PC-9 (cell line): ENCODE measurements around the gene RPL35. TPM values are rescaled to one million over a fixed set of nuclear protein-coding genes. Genes with fewer than 3 reads are reported as not detected.

Experiments used
- BruUV-seq: library from RNA; stranded (reverse); fragments of 400-500 nt; replicated peaks from 2 replicates; lab custom pipeline; 2021; lab: Mats Ljungman, UMichigan
- CTCF ChIA-PET: fragments of 300-600 bp; sonication (Branson Sonifier 250); formaldehyde crosslinking; loops from one replicate; lab custom pipeline; 2022; ENCODE audit warnings: antibody characterized with exemption; lab: Charles Lee
- POLR2A ChIA-PET: fragments of 300-600 bp; sonication (Branson Sonifier 250); formaldehyde crosslinking; loops from one replicate; lab custom pipeline; 2022; ENCODE audit warnings: antibody characterized with exemption; ENCODE audit not compliant: unreplicated experiment; lab: Charles Lee
- DNase-seq, 2 experiments: peaks; one replicate each; pipeline versions ENCODE4 v3.0.0 to v3.0.0-alpha.2; 2015 to 2022; ENCODE audit warnings: mixed read lengths in 1 of 2
- H2AFZ ChIP-seq: fragments of 200-600 bp; sonication (generic); 2 replicates; pipeline ENCODE4 v1.8.1; 2017; ENCODE audit warnings: antibody characterized with exemption
- H3F3A ChIP-seq: fragments of 200-600 bp; sonication (generic); 2 replicates; pipeline ENCODE4 v1.8.1; 2017; ENCODE audit warnings: antibody characterized with exemption, mild to moderate bottlenecking, low read depth; ENCODE audit not compliant: insufficient read depth
- H3K27ac ChIP-seq: fragments of 200-600 bp; sonication (generic); 2 replicates; pipeline ENCODE4 v1.6.1; 2016; ENCODE audit warnings: mixed run types
- H3K27me3 ChIP-seq: fragments of 200-600 bp; sonication (generic); 2 replicates; pipeline ENCODE4 v1.6.1; 2016; ENCODE audit warnings: low read depth, mixed run types; ENCODE audit not compliant: insufficient read depth
- H3K36me3 ChIP-seq: fragments of 200-600 bp; sonication (generic); 2 replicates; pipeline ENCODE4 v1.6.1; 2016; ENCODE audit warnings: low read depth, mixed run types
- H3K4me1 ChIP-seq: fragments of 200-600 bp; sonication (generic); replicated peaks from 2 replicates; pipeline ENCODE4 v1.6.1; 2016; ENCODE audit warnings: mixed run types; ENCODE audit not compliant: insufficient read depth
- H3K4me2 ChIP-seq: fragments of 200-600 bp; sonication (generic); 2 replicates; pipeline ENCODE4 v1.6.1; 2017; ENCODE audit warnings: mixed run types
- H3K4me3 ChIP-seq: fragments of 200-600 bp; sonication (generic); 2 replicates; pipeline ENCODE4 v1.6.1; 2016; ENCODE audit warnings: mixed run types
- H3K79me2 ChIP-seq: fragments of 200-600 bp; sonication (generic); 2 replicates; pipeline ENCODE4 v1.6.1; 2017; ENCODE audit warnings: low read depth, mixed run types
- H3K9me2 ChIP-seq: fragments of 200-600 bp; sonication (generic); 2 replicates; pipeline ENCODE4 v1.8.1; 2017; ENCODE audit warnings: mild to moderate bottlenecking; ENCODE audit not compliant: insufficient read depth
- H3K9me3 ChIP-seq: fragments of 200-600 bp; sonication (generic); 2 replicates; pipeline ENCODE4 v1.8.1; 2016; ENCODE audit warnings: low read depth; ENCODE audit not compliant: insufficient read depth
- H4K20me1 ChIP-seq: fragments of 200-600 bp; sonication (generic); 2 replicates; pipeline ENCODE4 v1.8.1; 2017; ENCODE audit not compliant: insufficient read depth
- CTCF ChIP-seq: fragments of 200-600 bp; sonication (generic); conservative IDR thresholded peaks from 2 replicates; pipeline ENCODE4 v1.6.1; 2017; ENCODE audit warnings: mixed run types, antibody characterized with exemption, mild to moderate bottlenecking, moderate library complexity
- EZH2 ChIP-seq: fragments of 200-600 bp; sonication (generic); IDR thresholded peaks from 2 replicates; pipeline ENCODE4 v1.8.0; 2017; ENCODE audit warnings: antibody characterized with exemption, low read depth
- intact Hi-C: fragments of 100-400 bp; cut with micrococcal nuclease; formaldehyde crosslinking; loops from one replicate; pipeline ENCODE4 v1.10.0; 2022; ENCODE audit not compliant: unreplicated experiment
- total RNA-seq: library from RNA; stranded (reverse); gene quantifications from 2 replicates; pipeline ENCODE4 v1.2.3, GENCODE V29; 2021

The RPL35 gene
- total RNA-seq, 1 experiment from 2014 or later: 2,125 TPM

DNA sequence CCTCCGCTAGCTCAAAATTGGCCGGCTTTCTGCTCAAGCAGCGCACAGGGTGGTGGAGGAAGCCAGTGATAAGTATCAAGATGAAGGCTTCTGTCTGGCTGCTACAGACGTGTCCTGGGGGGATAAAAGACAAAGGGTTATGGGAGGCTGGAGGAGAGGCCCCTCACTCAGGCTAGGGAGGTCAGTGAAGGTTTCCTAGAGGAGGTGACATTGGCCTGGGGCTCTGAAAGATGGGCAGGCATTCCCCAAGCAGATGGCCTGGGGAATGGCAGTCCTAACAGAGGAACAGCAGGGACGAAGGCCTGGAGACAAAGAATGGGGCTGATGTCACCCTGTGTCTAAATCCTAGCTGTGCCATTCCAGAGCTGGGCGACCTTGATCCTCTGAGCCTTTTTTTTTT, 52.5 kb downstream of the RPL35 start:
- Histone ChIP-seq H3K27me3 (no peaks in the 10 kb centered on the region), H3K9me2 (no peaks in the 10 kb centered on the region), H3K79me2 (no peaks in the 10 kb centered on the region), H3K9me3 (no peaks in the 10 kb centered on the region), H3F3A (peaks cover 29% of the 10 kb centered on the region), H3K4me2 (no peak overlapping the region), H3K4me1 (peaks cover 45% of the 10 kb centered on the region), H3K4me3 (no peak overlapping the region), H3K36me3 (no peaks in the 10 kb centered on the region), H2AFZ (no peak overlapping the region), H3K27ac (no peak overlapping the region), H4K20me1 (no peaks in the 10 kb centered on the region)
- BruUV-seq: no TSS peak
- CTCF ChIA-PET: no interaction called here
- TF ChIP-seq EZH2 (no peak), CTCF (no peak)
- POLR2A ChIA-PET: no interaction called here
- no peak for DNase-seq
- intact Hi-C loops: no loop called here

- no TSS peak for BruUV-seq
- no peak for TF ChIP-seq EZH2
- TF ChIP-seq CTCF: no peak
- Histone ChIP-seq H3K79me2 (no peaks in the 10 kb centered on the region), H3K4me3 (no peak overlapping the region), H2AFZ (no peak overlapping the region), H3F3A (peaks cover 23% of the 10 kb centered on the region), H3K9me2 (no peaks in the 10 kb centered on the region), H3K4me1 (peaks cover 37% of the 10 kb centered on the region), H3K27me3 (no peaks in the 10 kb centered on the region), H4K20me1 (no peaks in the 10 kb centered on the region), H3K9me3 (no peaks in the 10 kb centered on the region), H3K36me3 (no peaks in the 10 kb centered on the region), H3K27ac (no peak overlapping the region), H3K4me2 (no peak overlapping the region)
- ChIA-PET POLR2A (no interaction called here), CTCF (no interaction called here)
- intact Hi-C loops: no loop called here
- no peak for DNase-seq
Observed at GRCh38 chr9:124808246-124808956, 53.4 kb downstream of the RPL35 start.

Other genes with a start within 250 kb of the RPL35 start
- gene NR6A1, start 90.6 kb downstream of the RPL35 start, total RNA-seq: 13.0 TPM in 2 replicates
- gene OLFML2A, start 84.8 kb downstream of the RPL35 start, total RNA-seq: 5.7 and 9.0 TPM in 2 replicates
- gene WDR38, start 8.5 kb downstream of the RPL35 start, total RNA-seq: not detected in 2 replicates
- gene ARPC5L, start 173 bp upstream of the RPL35 start, total RNA-seq: 71.0 and 84.4 TPM in 2 replicates
- 23.0 and 26.2 TPM in 2 replicates for gene GOLGA1, start 79.1 kb upstream of the RPL35 start, total RNA-seq